ENCODE results near the gene ZNF814.

DNA sequence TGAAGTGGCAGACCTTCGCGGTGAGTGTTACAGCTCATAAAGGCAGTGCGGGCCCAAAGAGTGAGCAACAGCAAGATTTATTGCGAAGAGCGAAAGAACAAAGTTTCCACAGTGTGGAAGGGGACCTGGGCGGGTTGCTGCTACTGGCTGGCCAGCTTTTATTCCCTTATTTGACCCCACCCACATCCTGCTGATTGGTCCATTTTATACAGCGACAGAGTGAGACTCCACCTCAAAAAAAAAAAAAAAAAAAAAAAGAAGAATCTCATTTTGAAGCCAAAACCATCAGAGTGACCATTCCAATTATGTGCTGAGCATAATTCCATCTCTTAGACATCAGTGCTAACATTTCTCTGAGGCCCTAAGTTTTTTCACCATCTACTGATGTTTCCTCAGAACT lies 72.2 kb downstream of the ZNF814 start:
- TF ChIP-seq, protein P1, sequence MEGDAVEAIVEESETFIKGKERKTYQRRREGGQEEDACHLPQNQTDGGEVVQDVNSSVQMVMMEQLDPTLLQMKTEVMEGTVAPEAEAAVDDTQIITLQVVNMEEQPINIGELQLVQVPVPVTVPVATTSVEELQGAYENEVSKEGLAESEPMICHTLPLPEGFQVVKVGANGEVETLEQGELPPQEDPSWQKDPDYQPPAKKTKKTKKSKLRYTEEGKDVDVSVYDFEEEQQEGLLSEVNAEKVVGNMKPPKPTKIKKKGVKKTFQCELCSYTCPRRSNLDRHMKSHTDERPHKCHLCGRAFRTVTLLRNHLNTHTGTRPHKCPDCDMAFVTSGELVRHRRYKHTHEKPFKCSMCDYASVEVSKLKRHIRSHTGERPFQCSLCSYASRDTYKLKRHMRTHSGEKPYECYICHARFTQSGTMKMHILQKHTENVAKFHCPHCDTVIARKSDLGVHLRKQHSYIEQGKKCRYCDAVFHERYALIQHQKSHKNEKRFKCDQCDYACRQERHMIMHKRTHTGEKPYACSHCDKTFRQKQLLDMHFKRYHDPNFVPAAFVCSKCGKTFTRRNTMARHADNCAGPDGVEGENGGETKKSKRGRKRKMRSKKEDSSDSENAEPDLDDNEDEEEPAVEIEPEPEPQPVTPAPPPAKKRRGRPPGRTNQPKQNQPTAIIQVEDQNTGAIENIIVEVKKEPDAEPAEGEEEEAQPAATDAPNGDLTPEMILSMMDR (IDR thresholded peaks at IDR 0.05): no peak
- TF ChIP-seq SIN3A (IDR thresholded peaks at IDR 0.05; ENCODE audit: borderline replicate concordance, insufficient read depth, low read depth, low read length) (no peak), POLR2AphosphoS5 (IDR thresholded peaks at IDR 0.05; ENCODE audit: low read depth, low read length) (no peak)
- TF ChIP-seq, protein P2, sequence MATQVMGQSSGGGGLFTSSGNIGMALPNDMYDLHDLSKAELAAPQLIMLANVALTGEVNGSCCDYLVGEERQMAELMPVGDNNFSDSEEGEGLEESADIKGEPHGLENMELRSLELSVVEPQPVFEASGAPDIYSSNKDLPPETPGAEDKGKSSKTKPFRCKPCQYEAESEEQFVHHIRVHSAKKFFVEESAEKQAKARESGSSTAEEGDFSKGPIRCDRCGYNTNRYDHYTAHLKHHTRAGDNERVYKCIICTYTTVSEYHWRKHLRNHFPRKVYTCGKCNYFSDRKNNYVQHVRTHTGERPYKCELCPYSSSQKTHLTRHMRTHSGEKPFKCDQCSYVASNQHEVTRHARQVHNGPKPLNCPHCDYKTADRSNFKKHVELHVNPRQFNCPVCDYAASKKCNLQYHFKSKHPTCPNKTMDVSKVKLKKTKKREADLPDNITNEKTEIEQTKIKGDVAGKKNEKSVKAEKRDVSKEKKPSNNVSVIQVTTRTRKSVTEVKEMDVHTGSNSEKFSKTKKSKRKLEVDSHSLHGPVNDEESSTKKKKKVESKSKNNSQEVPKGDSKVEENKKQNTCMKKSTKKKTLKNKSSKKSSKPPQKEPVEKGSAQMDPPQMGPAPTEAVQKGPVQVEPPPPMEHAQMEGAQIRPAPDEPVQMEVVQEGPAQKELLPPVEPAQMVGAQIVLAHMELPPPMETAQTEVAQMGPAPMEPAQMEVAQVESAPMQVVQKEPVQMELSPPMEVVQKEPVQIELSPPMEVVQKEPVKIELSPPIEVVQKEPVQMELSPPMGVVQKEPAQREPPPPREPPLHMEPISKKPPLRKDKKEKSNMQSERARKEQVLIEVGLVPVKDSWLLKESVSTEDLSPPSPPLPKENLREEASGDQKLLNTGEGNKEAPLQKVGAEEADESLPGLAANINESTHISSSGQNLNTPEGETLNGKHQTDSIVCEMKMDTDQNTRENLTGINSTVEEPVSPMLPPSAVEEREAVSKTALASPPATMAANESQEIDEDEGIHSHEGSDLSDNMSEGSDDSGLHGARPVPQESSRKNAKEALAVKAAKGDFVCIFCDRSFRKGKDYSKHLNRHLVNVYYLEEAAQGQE (IDR thresholded peaks at IDR 0.05; ENCODE audit: insufficient read depth in 1 of 2, low read depth in 2 of 2, low read length in 1 of 2): no peak
